ENCODE results near the gene CHST11. TPM values are rescaled to one million over a fixed set of nuclear protein-coding genes. Genes with fewer than 3 reads are reported as not detected.
"Not testable (repeated sequence)": the region's sequence is repeated elsewhere in the genome, so short reads cannot be mapped to it uniquely, and the experiment has no call there.

CHST11 gene
- total RNA-seq, 1 donor from 2014 or later: 46.2 TPM

DNA sequence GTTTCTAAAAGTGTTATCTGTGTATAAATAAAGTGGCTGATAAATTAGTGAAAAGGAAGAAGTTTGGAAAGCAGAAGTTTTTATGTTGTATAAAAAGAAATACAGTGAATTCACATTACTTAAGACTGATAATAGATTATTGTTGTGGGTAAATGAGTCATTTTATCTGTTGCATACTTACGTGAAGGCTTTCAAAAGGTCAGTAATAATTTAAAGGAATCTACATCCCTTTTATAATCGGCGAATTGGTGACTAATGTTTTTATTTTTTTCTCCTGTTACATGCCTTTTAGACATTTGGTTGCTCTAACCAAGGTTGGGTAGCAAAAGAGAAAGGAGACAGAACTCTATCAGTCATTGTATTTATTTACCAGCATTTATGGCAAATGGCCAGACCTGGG lies 345.5 kb downstream of the CHST11 start:
- Histone ChIP-seq H3K27ac (no peak overlapping the region), H3K27me3 (ENCODE audit: low read depth) (no peaks in the 10 kb centered on the region), H3K4me3 (no peak overlapping the region), H3K9me3 (no peaks in the 10 kb centered on the region), H3K36me3 (no peaks in the 10 kb centered on the region), H3K4me1 (no peaks in the 10 kb centered on the region)
- ATAC-seq (no peak), DNase-seq (no peak)
- TF ChIP-seq, protein P1, sequence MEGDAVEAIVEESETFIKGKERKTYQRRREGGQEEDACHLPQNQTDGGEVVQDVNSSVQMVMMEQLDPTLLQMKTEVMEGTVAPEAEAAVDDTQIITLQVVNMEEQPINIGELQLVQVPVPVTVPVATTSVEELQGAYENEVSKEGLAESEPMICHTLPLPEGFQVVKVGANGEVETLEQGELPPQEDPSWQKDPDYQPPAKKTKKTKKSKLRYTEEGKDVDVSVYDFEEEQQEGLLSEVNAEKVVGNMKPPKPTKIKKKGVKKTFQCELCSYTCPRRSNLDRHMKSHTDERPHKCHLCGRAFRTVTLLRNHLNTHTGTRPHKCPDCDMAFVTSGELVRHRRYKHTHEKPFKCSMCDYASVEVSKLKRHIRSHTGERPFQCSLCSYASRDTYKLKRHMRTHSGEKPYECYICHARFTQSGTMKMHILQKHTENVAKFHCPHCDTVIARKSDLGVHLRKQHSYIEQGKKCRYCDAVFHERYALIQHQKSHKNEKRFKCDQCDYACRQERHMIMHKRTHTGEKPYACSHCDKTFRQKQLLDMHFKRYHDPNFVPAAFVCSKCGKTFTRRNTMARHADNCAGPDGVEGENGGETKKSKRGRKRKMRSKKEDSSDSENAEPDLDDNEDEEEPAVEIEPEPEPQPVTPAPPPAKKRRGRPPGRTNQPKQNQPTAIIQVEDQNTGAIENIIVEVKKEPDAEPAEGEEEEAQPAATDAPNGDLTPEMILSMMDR (IDR thresholded peaks at IDR 0.05): no peak
- intact Hi-C loops (cut with DNase I): no loop called here

DNA sequence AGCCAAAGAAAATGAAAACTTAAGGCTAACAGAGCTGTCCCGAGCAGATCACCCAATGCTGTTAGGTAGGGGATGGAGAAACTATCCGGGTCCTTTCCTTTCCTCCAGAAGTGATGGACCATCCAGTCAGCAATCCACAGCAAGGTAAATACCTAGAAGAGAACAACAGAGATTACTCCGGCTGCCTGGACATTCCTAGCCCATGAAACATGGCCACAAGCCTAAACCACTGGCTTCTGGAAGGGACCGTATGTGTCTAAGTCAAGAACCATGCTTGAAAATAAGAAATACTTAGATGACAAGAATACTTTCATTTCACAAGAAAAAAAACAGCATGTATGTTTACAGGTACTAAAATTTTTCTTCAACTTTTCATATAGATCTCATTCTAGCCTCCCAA lies 348.4 kb downstream of the CHST11 start:
- Histone ChIP-seq H3K27ac (no peak overlapping the region), H3K4me3 (no peak overlapping the region), H3K27me3 (ENCODE audit: low read depth) (no peaks in the 10 kb centered on the region), H3K9me3 (no peaks in the 10 kb centered on the region), H3K36me3 (no peaks in the 10 kb centered on the region), H3K4me1 (no peaks in the 10 kb centered on the region)
- DNase-seq: no peak
- intact Hi-C loops (cut with DNase I): no loop called here
- TF ChIP-seq, protein P1 (IDR thresholded peaks at IDR 0.05): no peak
- no peak for ATAC-seq

DNA sequence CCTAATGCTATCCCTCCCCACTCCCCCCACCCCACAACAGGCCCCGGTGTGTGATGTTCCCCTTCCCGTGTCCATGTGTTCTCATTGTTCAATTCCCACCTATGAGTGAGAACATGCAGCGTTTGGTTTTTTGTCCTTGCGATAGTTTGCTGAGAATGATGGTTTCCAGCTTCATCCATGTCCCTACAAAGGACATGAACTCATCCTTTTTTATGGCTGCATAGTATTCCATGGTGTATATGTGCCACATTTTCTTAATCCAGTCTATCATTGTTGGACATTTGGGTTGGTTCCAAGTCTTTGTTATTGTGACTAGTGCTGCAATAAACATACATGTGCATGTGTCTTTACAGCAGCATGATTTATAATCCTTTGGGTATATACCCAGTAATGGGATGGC lies 349.4 kb downstream of the CHST11 start:
- H3K9me3 ChIP-seq; H3K27me3 ChIP-seq (ENCODE audit: low read depth); H3K4me3 ChIP-seq; H3K36me3 ChIP-seq; DNase-seq; H3K27ac ChIP-seq; intact Hi-C loops (cut with DNase I); H3K4me1 ChIP-seq; ATAC-seq: not testable (repeated sequence)

DNA sequence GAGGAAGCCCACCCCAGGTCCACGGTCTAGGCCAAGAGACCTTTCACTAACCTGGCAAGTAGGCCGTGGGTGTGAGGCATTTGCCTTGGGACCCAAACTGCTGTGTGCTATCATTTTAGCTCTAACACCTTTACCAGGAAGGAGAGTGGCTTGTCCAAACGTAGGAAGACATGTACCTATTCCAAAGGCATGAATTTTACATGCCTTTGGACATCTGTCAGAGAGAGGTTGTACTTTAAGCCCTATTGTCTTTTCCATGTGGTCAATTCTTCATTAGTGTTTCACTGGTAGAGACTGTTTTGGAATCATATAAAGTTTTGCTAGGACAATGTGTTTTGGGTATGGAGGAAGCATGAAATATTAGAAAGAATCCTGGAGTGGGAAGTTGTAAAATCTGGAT lies 352.5 kb downstream of the CHST11 start:
- TF ChIP-seq, protein P1 (IDR thresholded peaks at IDR 0.05): no peak
- ATAC-seq: no peak

DNA sequence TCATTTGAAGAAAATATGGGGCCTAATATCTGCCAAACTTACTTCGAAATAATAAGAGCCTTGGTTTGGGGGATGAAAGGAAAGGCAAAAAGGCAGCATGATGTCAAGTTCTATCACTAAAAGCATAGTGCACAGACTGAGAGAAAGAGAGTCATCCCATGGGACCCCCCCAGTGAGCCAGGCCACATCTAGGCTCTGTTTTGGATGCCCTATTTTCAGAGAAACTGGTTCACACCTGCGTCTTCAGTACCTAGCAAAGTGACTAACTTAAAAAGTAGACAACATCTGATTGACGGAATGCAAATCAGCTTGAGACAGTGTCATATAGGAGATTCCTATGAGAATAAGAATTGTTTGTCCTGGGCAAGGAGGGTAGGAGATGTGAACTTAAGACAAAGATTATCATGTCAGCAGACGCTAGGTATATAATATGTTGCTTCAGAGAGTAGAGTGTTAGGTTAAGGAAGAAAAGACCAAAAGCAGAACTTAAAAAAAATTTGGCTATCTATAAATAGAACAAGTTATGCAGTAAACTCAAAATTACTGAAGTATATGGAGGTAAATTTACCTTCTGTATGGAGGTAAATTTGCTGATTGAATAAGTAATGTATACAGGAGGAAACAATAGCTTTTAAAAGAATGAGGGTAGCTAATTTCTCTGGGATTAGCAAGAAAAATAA lies 353.1 kb downstream of the CHST11 start:
- H3K27me3 ChIP-seq (ENCODE audit: low read depth): no peaks in the 10 kb centered on the region
- no peak for ATAC-seq

More for the DNA sequence above, 352.5 kb downstream of the CHST11 start:
- DNase-seq: no peak
- no peaks in the 10 kb centered on the region for H3K4me1 ChIP-seq
- no peaks in the 10 kb centered on the region for H3K36me3 ChIP-seq
- no peak overlapping the region for H3K27ac ChIP-seq
- no peaks in the 10 kb centered on the region for H3K27me3 ChIP-seq (ENCODE audit: low read depth)
- H3K4me3 ChIP-seq: no peak overlapping the region
- intact Hi-C loops (cut with DNase I): no loop called here
- H3K9me3 ChIP-seq: no peaks in the 10 kb centered on the region

More for the DNA sequence above, 353.1 kb downstream of the CHST11 start:
- TF ChIP-seq, protein P1 (IDR thresholded peaks at IDR 0.05): no peak
- intact Hi-C loops (cut with DNase I): no loop called here
- DNase-seq: no peak
- H3K4me1 ChIP-seq: no peaks in the 10 kb centered on the region
- no peaks in the 10 kb centered on the region for H3K9me3 ChIP-seq
- no peaks in the 10 kb centered on the region for H3K36me3 ChIP-seq
- no peak overlapping the region for H3K27ac ChIP-seq
- no peak overlapping the region for H3K4me3 ChIP-seq

Small RNA genes lying within 50 kb of the gene (microRNA-seq; reads per million reads assigned to microRNA genes)
- not detected for gene MIR3922 (ENCODE audit: borderline number of aligned reads)

Other genes with a start within 250 kb of the CHST11 start
- gene TXNRD1, start 241.2 kb upstream of the CHST11 start, total RNA-seq: 144 TPM
- 3.3 TPM for gene EID3, start 153.2 kb upstream of the CHST11 start, total RNA-seq

Data from lower lobe of right lung (tissue), 2 donors.